AG09309 (cell line): ENCODE measurements around the gene NFKBIL1.
"Not testable (repeated sequence)": the region's sequence is repeated elsewhere in the genome, so short reads cannot be mapped to it uniquely, and the experiment has no call there.

Experiments
- DNase-seq: peaks from one replicate; pipeline ENCODE4 v3.0.0-alpha.2; 2010; ENCODE audit warnings: low read depth
- H3K4me3 ChIP-seq: 2 replicates; pipeline ENCODE4 v1.5.1; 2011; ENCODE audit warnings: mild to moderate bottlenecking, low read depth, low read length, moderate library complexity; ENCODE audit not compliant: control insufficient read depth
- TF ChIP-seq, protein P1 (sequence below): IDR thresholded peaks from 2 replicates; pipeline ENCODE4 v1.5.1; 2011; ENCODE audit warnings: mild to moderate bottlenecking, low read depth, low read length, inconsistent platforms; ENCODE audit not compliant: insufficient read depth, control insufficient read depth; ENCODE audit errors: missing control alignments

NFKBIL1 gene

GRCh38 chr6:31588871-31589650 is 41.7 kb downstream of the NFKBIL1 start:
- TF ChIP-seq, protein P1, sequence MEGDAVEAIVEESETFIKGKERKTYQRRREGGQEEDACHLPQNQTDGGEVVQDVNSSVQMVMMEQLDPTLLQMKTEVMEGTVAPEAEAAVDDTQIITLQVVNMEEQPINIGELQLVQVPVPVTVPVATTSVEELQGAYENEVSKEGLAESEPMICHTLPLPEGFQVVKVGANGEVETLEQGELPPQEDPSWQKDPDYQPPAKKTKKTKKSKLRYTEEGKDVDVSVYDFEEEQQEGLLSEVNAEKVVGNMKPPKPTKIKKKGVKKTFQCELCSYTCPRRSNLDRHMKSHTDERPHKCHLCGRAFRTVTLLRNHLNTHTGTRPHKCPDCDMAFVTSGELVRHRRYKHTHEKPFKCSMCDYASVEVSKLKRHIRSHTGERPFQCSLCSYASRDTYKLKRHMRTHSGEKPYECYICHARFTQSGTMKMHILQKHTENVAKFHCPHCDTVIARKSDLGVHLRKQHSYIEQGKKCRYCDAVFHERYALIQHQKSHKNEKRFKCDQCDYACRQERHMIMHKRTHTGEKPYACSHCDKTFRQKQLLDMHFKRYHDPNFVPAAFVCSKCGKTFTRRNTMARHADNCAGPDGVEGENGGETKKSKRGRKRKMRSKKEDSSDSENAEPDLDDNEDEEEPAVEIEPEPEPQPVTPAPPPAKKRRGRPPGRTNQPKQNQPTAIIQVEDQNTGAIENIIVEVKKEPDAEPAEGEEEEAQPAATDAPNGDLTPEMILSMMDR: no peak
- H3K4me3 ChIP-seq: no peak overlapping the region
- no peak for DNase-seq

DNA sequence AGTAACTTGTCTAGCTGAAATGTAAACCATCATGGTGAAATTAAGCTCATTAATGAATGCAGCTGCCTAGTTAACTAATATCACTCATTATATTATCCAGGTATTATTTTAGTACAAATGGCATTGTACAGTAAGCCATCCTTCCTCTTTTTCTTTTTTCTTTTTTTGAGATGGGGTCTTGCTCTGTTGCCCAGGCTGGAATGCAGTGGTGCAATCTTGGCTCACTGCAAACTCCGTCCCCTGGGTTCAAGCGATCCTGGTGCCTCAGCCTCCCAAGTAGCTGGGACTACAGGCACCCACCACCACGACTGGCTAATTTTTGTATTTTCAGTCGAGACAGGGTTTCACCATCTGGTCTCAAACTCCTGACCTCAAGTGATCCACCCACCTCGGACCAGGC is 43.3 kb downstream of the NFKBIL1 start:
- not testable (repeated sequence) for DNase-seq

DNA sequence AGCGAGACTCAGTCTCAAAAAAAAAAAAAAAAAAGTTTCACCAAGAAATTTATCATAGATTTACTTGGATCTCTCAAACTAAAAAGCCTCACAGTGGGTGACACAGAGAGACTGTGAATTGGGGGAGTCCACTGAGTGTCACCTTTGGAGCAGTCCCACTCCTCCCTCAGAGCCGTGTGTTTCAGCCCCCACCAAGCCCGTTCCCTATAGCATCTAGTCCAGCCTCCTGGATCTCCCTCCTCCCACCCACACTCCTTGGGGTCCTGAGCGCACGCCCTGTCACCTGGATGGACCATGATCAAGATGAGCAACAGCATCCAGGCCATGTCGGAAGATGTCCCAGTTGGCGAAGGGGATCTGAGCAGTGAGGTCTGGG is 45.0 kb downstream of the NFKBIL1 start:
- H3K4me3 ChIP-seq: no peak overlapping the region
- no peak for DNase-seq
- TF ChIP-seq, protein P1: no peak

More for the DNA sequence above, 43.3 kb downstream of the NFKBIL1 start:
- H3K4me3 ChIP-seq: not testable (repeated sequence)

DNA sequence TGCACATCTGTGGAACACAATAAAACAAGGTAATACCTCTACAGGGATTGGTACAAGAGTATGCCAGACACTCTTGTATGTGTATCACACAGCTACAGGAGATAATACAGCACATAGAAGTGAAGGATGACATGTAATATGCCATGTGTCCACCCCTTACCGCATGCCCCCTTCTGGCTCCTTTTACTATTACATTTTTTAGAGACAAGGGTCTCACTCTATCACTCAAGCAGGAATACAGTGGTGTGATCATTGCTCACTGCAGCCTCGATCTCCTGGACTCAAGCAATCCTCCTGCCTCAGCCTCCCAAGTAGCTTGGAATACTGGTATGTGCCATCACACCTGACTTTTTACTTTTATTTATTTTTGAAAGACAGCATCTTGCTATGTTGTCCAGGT is 49.6 kb downstream of the NFKBIL1 start:
- TF ChIP-seq, protein P1: peak; percentile 43
- no peak overlapping the region for H3K4me3 ChIP-seq
- no peak for DNase-seq

GRCh38 chr6:31607317-31607716 is 59.9 kb downstream of the NFKBIL1 start:
- TF ChIP-seq, protein P1: no peak
- H3K4me3 ChIP-seq: no peak overlapping the region
- DNase-seq: no peak
